ENCODE data around the gene ALAS1.
A peak's percentile ranks its signal among the peaks of the same experiment; 100 is the strongest.
"Not testable (repeated sequence)": the region's sequence is repeated elsewhere in the genome, so short reads cannot be mapped to it uniquely, and the experiment has no call there.

The ALAS1 gene

DNA sequence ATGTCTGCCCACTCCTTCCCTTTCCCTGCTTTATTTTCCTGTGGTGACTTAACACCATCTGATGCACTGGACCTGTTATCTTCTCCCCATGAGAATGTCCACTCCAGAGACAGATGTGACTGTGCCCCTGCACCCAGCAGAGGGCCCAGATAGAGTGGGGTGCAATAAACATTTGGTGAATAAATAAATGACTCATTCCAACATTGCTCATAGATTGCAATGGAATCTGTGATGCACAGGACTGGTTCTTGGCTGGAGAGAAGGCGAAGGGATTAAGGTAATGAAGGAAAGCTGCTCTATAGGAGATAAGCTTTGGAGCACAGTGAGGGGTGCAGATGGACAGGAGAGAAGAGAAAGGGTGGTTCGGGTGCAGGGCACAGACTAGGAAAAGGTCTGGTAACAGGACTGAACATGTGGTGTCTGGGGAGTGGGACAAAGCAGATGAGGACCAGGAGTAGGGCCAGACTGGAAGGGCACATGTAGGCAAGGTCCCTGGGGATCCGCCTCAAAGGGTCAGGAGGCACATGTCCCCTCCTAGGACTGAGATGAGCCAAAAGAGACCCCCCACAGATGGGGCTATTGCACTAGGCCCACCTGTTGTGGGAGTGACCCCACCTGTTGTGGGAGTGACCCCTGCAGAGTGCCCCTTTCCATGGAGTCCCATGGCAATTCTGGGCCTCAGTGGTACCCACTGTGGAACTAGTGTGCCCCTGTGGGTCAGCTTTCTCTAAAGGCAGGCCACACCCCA is 26.3 kb upstream of the ALAS1 start:
- Mint-ChIP-seq H3K36me3 (ENCODE audit: low read depth) (no peaks in the 10 kb centered on the region), H3K27me3 (peaks cover 1% of the 10 kb centered on the region), H3K9me3 (no peaks in the 10 kb centered on the region), H3K4me3 (no peak overlapping the region), H3K27ac (no peak overlapping the region), H3K4me1 (ENCODE audit: low read depth) (peaks cover 24% of the 10 kb centered on the region)
- intact Hi-C loops (cut with micrococcal nuclease), result no loop called here

DNA sequence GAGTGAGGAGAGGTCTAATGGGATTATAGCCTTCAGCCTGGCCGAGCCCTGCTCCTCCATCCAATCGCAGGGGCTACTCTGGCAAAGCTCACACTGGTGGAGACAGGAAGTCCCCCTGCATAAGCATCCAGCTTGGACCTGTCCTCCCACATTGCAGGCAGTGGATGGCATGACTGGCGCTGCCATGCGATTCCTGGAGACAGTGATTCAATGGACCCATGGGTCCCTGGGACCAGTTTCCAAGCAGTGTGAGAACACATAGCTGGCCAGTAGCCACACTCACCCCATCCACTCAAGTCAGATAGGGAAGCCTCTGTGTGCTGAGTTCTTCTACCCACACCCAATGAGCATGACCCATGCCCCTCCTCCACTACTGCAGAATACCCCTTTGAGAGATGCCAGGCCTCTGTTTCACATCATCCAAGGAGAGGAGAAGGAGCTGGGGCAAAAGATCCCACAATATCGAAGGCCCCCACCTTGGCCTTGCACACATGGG is 25.6 kb upstream of the ALAS1 start:
- Mint-ChIP-seq H3K27me3 (peaks cover 1% of the 10 kb centered on the region), H3K9me3 (no peaks in the 10 kb centered on the region), H3K27ac (no peak overlapping the region), H3K4me3 (no peak overlapping the region), H3K4me1 (ENCODE audit: low read depth) (peaks cover 25% of the 10 kb centered on the region), H3K36me3 (ENCODE audit: low read depth) (no peaks in the 10 kb centered on the region)
- intact Hi-C loops (cut with micrococcal nuclease), result no loop called here

DNA sequence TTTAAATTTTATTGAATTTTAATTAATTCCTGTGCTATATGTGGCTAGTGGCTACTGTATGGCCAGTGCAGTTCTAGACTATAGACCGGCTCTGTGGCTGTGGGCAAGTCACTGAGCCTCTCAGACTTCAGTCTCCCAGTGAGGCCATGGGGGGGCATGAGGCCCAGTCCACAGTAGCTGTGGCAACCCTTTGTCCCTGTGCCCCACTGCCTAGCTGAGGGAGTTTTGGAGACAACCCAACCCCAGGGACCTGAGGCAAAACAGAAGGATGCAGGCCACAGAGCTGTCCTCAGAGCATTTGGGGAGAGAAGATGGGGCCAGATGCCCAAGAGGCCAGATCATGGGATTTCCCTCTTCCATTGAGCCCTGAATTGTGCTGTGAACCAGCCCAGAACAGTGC is 24.9 kb upstream of the ALAS1 start:
- Mint-ChIP-seq H3K27me3 (peaks cover 1% of the 10 kb centered on the region), H3K27ac (no peak overlapping the region), H3K4me1 (ENCODE audit: low read depth) (peaks cover 33% of the 10 kb centered on the region), H3K9me3 (no peaks in the 10 kb centered on the region), H3K4me3 (no peak overlapping the region), H3K36me3 (ENCODE audit: low read depth) (no peaks in the 10 kb centered on the region)
- intact Hi-C loops (cut with micrococcal nuclease), result no loop called here

DNA sequence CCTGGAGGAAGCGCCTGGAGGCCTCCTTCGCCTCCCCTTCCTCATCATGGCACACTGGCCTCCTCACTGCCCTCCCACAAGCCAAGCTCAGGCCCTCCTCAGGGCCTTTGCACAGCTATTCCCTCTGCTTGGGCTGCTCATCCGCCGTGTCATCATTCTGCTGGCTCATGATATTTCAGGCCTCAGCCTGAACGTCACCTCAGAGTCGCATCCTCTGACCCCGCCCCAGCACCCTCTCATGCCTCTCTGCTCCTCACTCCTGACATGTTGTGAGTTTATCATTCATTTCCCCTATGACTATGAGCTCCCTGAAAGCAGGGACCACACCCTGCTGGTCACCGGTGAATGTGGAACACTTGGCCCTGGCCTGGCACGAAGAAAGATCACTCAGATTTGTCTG is 23.1 kb upstream of the ALAS1 start:
- Mint-ChIP-seq H3K4me3 (no peak overlapping the region), H3K27me3 (peaks cover 5% of the 10 kb centered on the region), H3K9me3 (no peaks in the 10 kb centered on the region), H3K27ac (peak overlapping the region; percentile 60), H3K36me3 (ENCODE audit: low read depth) (no peaks in the 10 kb centered on the region), H3K4me1 (ENCODE audit: low read depth) (peaks cover 41% of the 10 kb centered on the region)
- intact Hi-C loops (cut with micrococcal nuclease), result no loop called here

DNA sequence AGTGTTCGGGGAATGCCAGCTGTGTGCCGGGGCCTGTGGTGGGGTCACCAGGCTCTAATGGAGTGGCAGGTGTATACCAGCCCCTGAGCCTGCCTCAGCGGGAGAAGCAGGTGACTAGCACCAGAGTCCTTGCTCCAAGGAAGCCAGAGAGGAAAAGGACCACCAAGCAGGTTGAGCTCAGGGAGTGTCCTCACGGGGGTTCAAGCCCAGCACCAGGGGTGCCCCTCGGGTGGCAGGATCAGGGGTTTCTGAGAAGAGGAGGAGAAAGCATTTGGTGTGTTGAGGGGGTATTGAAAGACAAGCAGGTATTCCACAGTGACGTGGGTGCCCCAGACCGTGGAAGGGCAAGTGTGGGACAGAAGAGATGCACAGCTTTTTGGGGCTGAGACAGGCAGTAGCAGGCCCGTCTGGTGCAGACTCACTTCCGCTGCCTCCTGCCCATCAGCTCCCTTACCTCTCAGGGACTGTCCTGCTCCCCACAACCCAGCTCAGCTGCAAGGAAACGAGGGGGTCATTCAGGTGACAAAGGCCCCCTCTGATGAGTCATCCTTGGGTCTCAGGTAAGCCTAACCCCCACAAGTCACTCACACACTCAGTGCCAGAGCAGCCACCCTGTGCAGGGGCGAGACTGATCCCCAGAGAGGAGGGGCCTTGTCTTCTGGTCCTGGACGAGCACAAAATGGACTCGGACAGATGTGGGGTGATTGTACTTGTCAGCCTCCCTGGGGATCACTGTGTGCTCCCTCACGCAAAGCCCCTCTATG is 22.4 kb upstream of the ALAS1 start:
- H3K4me1 Mint-ChIP-seq (ENCODE audit: low read depth), result peaks cover 41% of the 10 kb centered on the region
- intact Hi-C loops (cut with micrococcal nuclease), result no loop called here
- H3K27me3 Mint-ChIP-seq, result peaks cover 5% of the 10 kb centered on the region
- no peaks in the 10 kb centered on the region for H3K36me3 Mint-ChIP-seq (ENCODE audit: low read depth)
- peak overlapping the region; percentile 60 for H3K27ac Mint-ChIP-seq
- H3K4me3 Mint-ChIP-seq, result no peak overlapping the region
- H3K9me3 Mint-ChIP-seq, result no peaks in the 10 kb centered on the region

DNA sequence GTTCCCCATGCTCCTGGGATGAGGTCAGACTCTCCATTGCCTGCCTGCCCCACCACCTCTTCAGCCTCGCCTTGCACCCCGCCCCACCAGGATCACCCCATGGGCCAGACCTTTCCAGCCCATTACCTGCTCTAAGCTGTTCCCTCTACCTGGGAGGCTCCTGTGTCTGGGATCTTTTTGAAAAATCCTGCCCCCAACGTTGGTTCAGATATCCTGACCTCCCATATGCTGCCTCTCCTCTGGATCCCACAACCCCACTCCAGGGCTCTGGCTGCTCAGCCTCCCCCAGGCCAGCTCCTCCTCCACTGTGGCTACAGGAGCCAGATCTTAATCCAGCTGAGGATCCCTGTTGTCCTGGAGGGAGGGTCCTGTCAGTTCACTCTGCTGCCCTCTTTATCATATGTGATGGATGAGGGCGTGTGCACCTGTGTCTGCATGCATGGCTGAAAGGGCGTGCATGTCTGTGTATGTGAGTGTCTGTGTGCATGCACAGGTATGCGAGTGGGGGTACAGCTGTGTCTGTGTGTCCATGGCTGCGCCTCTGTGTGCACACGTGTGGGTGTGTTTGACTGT is 21.7 kb upstream of the ALAS1 start:
- H3K27ac Mint-ChIP-seq, result no peak overlapping the region
- H3K9me3 Mint-ChIP-seq, result no peaks in the 10 kb centered on the region
- intact Hi-C loops (cut with micrococcal nuclease), result no loop called here
- no peaks in the 10 kb centered on the region for H3K36me3 Mint-ChIP-seq (ENCODE audit: low read depth)
- peaks cover 5% of the 10 kb centered on the region for H3K27me3 Mint-ChIP-seq
- H3K4me3 Mint-ChIP-seq, result no peak overlapping the region
- H3K4me1 Mint-ChIP-seq (ENCODE audit: low read depth), result peaks cover 37% of the 10 kb centered on the region

DNA sequence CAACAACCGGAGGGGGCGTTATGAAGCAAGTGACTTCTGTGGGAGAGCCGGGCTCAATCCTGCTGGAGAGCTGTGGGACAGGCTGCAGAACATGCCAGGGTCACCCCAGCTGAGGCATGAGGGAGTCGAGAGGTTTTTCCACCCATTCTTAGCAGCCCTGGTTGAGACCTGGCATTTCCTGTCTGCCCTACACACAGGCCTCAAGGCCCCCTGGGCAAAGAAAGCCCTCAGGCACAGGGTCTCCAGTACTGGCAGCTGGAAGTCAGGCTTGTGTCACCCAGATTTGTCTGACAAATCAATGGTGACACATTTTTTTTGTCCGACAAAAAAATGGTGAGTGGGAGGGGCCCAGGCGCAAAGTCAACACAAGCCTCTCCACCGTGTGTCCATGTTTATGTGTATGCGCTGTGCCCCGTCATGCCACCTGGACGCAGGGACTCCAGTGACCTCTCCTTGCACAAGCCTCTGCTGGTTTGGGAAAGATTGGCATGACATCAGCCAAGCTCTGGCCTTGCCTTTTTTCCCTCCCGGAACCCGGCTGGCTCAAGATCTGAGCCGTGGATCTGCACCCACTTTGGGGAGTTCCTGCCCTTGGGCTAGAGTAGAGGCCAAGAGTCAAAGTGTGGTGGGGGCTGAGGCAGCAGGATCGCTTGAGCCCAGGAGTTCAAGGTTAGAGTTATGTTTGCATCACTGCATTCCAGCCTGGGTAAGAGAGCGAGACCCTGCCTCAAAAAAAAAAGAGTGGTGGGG is 20.8 kb upstream of the ALAS1 start:
- Mint-ChIP-seq H3K4me1 (ENCODE audit: low read depth) (peaks cover 32% of the 10 kb centered on the region), H3K4me3 (no peak overlapping the region), H3K27me3 (peaks cover 5% of the 10 kb centered on the region), H3K36me3 (ENCODE audit: low read depth) (no peaks in the 10 kb centered on the region), H3K9me3 (no peaks in the 10 kb centered on the region), H3K27ac (no peak overlapping the region)
- intact Hi-C loops (cut with micrococcal nuclease), result no loop called here

DNA sequence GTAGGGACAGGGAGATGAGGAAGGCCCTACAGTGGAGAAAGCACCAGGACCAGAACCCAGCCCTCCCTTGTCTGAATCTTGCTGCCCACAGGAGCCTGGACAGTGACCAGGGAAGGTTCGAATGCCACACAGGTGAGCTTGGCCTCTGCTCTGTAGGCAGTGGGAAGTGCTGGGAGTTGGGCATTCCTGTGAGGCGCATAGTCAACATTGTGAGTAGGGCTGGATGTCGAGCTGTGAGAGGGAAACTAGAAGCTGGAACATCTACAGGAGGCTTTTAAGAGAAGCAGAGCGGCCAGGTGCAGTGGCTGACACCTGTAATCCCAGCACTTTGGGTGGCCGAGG is 20.3 kb upstream of the ALAS1 start:
- Mint-ChIP-seq H3K4me3 (no peak overlapping the region), H3K27ac (peak overlapping the region; percentile 23), H3K36me3 (ENCODE audit: low read depth) (no peaks in the 10 kb centered on the region), H3K9me3 (no peaks in the 10 kb centered on the region), H3K27me3 (peaks cover 5% of the 10 kb centered on the region), H3K4me1 (ENCODE audit: low read depth) (peaks cover 37% of the 10 kb centered on the region)
- intact Hi-C loops (cut with micrococcal nuclease), result no loop called here

DNA sequence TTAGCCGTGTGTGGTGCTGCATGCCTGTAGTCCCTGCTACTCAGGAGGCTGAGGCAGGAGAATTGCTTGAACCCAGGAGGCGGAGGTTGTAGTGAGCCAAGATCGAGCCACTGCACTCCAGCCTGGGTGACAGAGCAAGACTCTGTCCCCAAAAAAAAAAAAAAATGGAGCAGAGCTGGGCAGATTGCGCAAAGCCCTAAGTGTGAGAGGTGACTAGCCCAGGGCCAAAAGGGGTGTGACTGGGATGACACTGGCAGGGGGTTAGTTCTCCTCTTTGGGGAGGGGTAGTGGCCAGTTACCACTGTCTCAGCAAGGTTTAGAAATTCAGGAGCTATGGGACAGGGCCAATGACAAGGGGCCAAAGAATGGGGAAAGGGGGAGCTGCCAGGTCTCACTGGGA is 19.8 kb upstream of the ALAS1 start:
- peak overlapping the region; percentile 23 for H3K27ac Mint-ChIP-seq
- H3K27me3 Mint-ChIP-seq; H3K4me3 Mint-ChIP-seq; H3K9me3 Mint-ChIP-seq; intact Hi-C loops (cut with micrococcal nuclease); H3K36me3 Mint-ChIP-seq (ENCODE audit: low read depth): not testable (repeated sequence)
- H3K4me1 Mint-ChIP-seq (ENCODE audit: low read depth), result peaks cover 39% of the 10 kb centered on the region

DNA sequence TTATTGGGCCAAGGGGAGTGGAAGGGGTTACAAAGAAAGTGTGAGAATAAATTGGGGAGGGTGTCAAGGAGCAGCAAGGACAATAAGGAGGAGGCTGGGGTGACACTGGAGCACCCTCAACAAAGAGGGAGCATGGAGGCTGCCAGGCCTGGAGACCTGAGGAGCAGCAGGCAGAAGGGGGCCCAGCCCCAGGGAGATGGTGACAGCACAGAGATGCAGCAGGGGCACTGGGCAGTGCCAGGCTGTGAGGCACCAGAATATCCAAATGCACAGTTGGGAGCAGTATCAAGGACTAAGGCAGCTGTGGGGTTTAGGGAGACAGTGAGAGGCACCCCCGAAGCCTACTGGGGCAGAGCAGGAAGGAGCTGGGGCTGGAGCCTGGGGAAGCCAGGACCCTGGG is 19.4 kb upstream of the ALAS1 start:
- Mint-ChIP-seq H3K4me3 (no peak overlapping the region), H3K27ac (peak overlapping the region; percentile 23)
- intact Hi-C loops (cut with micrococcal nuclease), result no loop called here

DNA sequence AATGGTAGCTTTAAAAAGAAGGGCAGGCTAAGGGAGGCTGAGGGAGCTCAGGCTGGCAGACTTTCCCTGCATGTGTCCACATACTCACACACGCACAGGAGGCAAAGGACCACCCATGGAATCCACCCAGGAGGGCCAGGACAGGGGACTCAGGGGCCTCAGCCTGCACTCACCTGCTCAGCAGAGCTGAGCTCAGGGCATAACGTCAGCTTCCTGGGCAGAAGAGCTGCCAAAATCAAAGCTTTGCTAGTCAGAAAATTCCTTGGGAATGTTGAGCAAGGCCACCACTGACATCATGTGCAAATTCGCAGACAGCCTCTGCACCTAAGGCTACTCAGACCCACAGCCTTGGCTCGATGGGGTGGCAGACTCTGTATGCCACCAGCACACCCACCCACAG is 16.4 kb upstream of the ALAS1 start:
- no peaks in the 10 kb centered on the region for H3K36me3 Mint-ChIP-seq (ENCODE audit: low read depth)
- H3K4me1 Mint-ChIP-seq (ENCODE audit: low read depth), result peaks cover 54% of the 10 kb centered on the region
- no peak overlapping the region for H3K4me3 Mint-ChIP-seq

More for the DNA sequence above, 19.4 kb upstream of the ALAS1 start:
- H3K9me3 Mint-ChIP-seq, result no peaks in the 10 kb centered on the region
- H3K27me3 Mint-ChIP-seq, result peaks cover 5% of the 10 kb centered on the region
- no peaks in the 10 kb centered on the region for H3K36me3 Mint-ChIP-seq (ENCODE audit: low read depth)
- H3K4me1 Mint-ChIP-seq (ENCODE audit: low read depth), result peaks cover 41% of the 10 kb centered on the region

DNA sequence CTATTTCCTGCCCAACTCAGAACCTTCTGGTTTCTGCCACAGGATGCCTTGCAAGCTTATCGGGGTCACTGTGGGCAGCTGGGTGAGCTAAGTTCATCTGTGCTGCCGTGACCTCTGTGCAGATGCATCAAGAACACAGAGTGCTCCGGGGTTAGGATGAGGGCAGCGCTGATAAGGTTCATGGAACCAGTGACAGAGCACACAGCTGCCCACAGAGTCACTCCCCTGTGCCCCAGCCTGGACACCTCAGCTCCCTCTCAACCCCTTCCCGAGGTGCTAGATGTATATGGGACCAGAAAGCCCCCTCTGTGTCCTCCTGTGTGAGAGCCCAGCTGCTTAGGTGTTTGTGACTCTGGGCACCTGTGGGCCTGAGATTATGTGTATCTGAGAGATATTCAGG is 15.8 kb upstream of the ALAS1 start:
- Mint-ChIP-seq H3K27ac (peak overlapping the region; percentile 12), H3K9me3 (no peaks in the 10 kb centered on the region), H3K4me1 (ENCODE audit: low read depth) (peaks cover 60% of the 10 kb centered on the region), H3K27me3 (peaks cover 3% of the 10 kb centered on the region), H3K36me3 (ENCODE audit: low read depth) (no peaks in the 10 kb centered on the region), H3K4me3 (no peak overlapping the region)
- intact Hi-C loops (cut with micrococcal nuclease), result no loop called here

More for the DNA sequence above, 16.4 kb upstream of the ALAS1 start:
- intact Hi-C loops (cut with micrococcal nuclease), result no loop called here
- Mint-ChIP-seq H3K9me3 (no peaks in the 10 kb centered on the region), H3K27ac (no peak overlapping the region), H3K27me3 (peaks cover 3% of the 10 kb centered on the region)

DNA sequence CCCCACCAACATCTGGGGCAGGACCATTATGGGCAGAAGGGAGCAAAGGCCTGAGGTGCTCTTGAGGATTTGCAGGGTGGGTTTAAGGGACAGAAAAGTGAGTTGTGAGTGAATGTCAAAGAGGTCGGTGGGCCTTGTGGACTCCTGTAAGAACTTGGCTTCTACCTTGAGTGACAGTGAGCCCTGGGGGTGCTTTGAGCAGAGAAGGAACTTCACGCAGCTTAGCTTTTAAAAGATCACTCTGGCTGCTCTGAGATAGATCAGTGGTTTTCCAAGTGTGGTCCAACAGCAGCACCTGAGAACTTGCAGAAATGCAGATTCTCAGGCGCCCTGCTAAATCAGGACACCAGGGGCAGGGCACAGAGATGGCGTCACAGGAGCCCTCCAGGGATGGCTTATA is 15.3 kb upstream of the ALAS1 start:
- intact Hi-C loops (cut with micrococcal nuclease), result no loop called here
- Mint-ChIP-seq H3K4me3 (no peak overlapping the region), H3K9me3 (no peaks in the 10 kb centered on the region), H3K27me3 (peaks cover 3% of the 10 kb centered on the region), H3K27ac (peak overlapping the region; percentile 12), H3K36me3 (ENCODE audit: low read depth) (no peaks in the 10 kb centered on the region), H3K4me1 (ENCODE audit: low read depth) (peaks cover 60% of the 10 kb centered on the region)
